Neural cell (in vitro differentiated cells): ENCODE data around the gene DOCK4. TPM values are rescaled to one million over a fixed set of nuclear protein-coding genes. Genes with fewer than 3 reads are reported as not detected.

ENCODE experiments used
- H2AFZ ChIP-seq: fragments of 200-600, 300-800 bp; sonication (generic), shearing (Covaris generic); 2 replicates; pipeline ENCODE4 v1.6.0; 2014; ENCODE audit warnings: low read depth, mild to moderate bottlenecking, antibody characterized with exemption, low read length, moderate library complexity
- H3F3A ChIP-seq: fragments of 200-600 bp; shearing (Covaris generic); 2 replicates; pipeline ENCODE4 v1.6.1; 2016; ENCODE audit warnings: mild to moderate bottlenecking, moderate library complexity, mixed read lengths, antibody characterized with exemption, low read length; ENCODE audit not compliant: insufficient read depth, poor library complexity, severe bottlenecking
- H3K27ac ChIP-seq: fragments of 200-600, 300-800 bp; sonication (generic), shearing (Covaris generic); 2 replicates; pipeline ENCODE4 v1.5.1; 2014; ENCODE audit warnings: mild to moderate bottlenecking, low read length, moderate library complexity
- H3K27me3 ChIP-seq: fragments of 300-800, 200-600 bp; sonication (generic), shearing (Covaris generic); 2 replicates; pipeline ENCODE4 v1.6.0; 2014; ENCODE audit warnings: mild to moderate bottlenecking, low read depth, low read length, moderate library complexity; ENCODE audit not compliant: insufficient read depth
- H3K36me3 ChIP-seq: fragments of 300-800, 200-600 bp; sonication (generic), shearing (Covaris generic); 2 replicates; pipeline ENCODE4 v1.5.1; 2014; ENCODE audit warnings: mild to moderate bottlenecking, antibody characterized with exemption, low read length, moderate library complexity; ENCODE audit not compliant: insufficient read depth
- H3K4me2 ChIP-seq: fragments of 300-800, 200-600 bp; sonication (generic), shearing (Covaris generic); 2 replicates; pipeline ENCODE4 v1.6.0; 2014; ENCODE audit warnings: mild to moderate bottlenecking, low read length
- H3K4me3 ChIP-seq: fragments of 300-800, 200-600 bp; sonication (generic), shearing (Covaris generic); 2 replicates; pipeline ENCODE4 v1.5.1; 2014; ENCODE audit warnings: mild to moderate bottlenecking, low read length, moderate library complexity
- H3K79me2 ChIP-seq: fragments of 200-600 bp; shearing (Covaris generic); replicated peaks from 2 replicates; pipeline ENCODE4 v1.6.0; 2014; ENCODE audit warnings: mild to moderate bottlenecking, low read length, moderate library complexity; ENCODE audit not compliant: insufficient read depth
- H3K9ac ChIP-seq: fragments of 300-800, 200-600 bp; sonication (generic), shearing (Covaris generic); 2 replicates; pipeline ENCODE4 v1.6.1; 2016; ENCODE audit warnings: mild to moderate bottlenecking, low read length, mixed read lengths
- H3K9me2 ChIP-seq: fragments of 200-600 bp; shearing (Covaris generic); 2 replicates; pipeline ENCODE4 v1.6.1; 2016; ENCODE audit warnings: mild to moderate bottlenecking, low read length, mixed read lengths; ENCODE audit not compliant: insufficient read depth
- H3K9me3 ChIP-seq: fragments of 200-600, 300-800 bp; sonication (generic), shearing (Covaris generic); 2 replicates; pipeline ENCODE4 v1.6.1; 2016; ENCODE audit warnings: mild to moderate bottlenecking, mixed run types, low read length, moderate library complexity, mixed read lengths
- H4K20me1 ChIP-seq: fragments of 200-600 bp; shearing (Covaris generic); 2 replicates; pipeline ENCODE4 v1.6.1; 2016; ENCODE audit warnings: mild to moderate bottlenecking, mixed run types; ENCODE audit not compliant: insufficient read depth
- EP300 ChIP-seq: fragments of 450-650 bp; conservative IDR thresholded peaks from 2 replicates; pipeline ENCODE4 v1.6.1; 2014; ENCODE audit warnings: antibody characterized with exemption, mild to moderate bottlenecking, moderate library complexity; ENCODE audit not compliant: poor library complexity, severe bottlenecking
- EZH2 ChIP-seq: fragments of 200-600, 300-800 bp; shearing (Covaris generic), sonication (generic); IDR thresholded peaks from 2 replicates; pipeline ENCODE4 v1.6.1; 2014; ENCODE audit warnings: antibody characterized with exemption, low read length, borderline replicate concordance, mild to moderate bottlenecking; ENCODE audit not compliant: insufficient read depth, poor library complexity, severe bottlenecking
- MXI1 ChIP-seq: fragments of 450-650 bp; conservative IDR thresholded peaks from 2 replicates; pipeline ENCODE4 v1.6.1; 2014; ENCODE audit warnings: antibody characterized with exemption, mild to moderate bottlenecking; ENCODE audit not compliant: poor library complexity, severe bottlenecking
- POLR2AphosphoS5 ChIP-seq: IDR thresholded peaks from 2 replicates; pipeline ENCODE4 v1.6.1; 2012
- RAD21 ChIP-seq: fragments of 450-650 bp; conservative IDR thresholded peaks from 2 replicates; pipeline ENCODE4 v1.6.1; 2014; ENCODE audit warnings: antibody characterized with exemption, mild to moderate bottlenecking, moderate library complexity
- REST ChIP-seq: IDR thresholded peaks from 2 replicates; pipeline ENCODE4 v1.6.1; 2012; ENCODE audit warnings: borderline replicate concordance
- SMC3 ChIP-seq: fragments of 450-650 bp; conservative IDR thresholded peaks from 2 replicates; pipeline ENCODE4 v1.6.1; 2014; ENCODE audit warnings: antibody characterized with exemption, mild to moderate bottlenecking, moderate library complexity; ENCODE audit not compliant: poor library complexity
- TAF1 ChIP-seq: IDR thresholded peaks from 2 replicates; pipeline ENCODE4 v1.6.1; 2012; ENCODE audit warnings: low read depth
- polyA plus RNA-seq: library from polyadenylated mRNA; depleted of rRNA; stranded (reverse); fragments of >200 nt; gene quantifications from 2 replicates; pipeline ENCODE4 v1.2.3, GENCODE V29; 2014
- TF ChIP-seq, protein P1 (sequence below): fragments of 450-650 bp; IDR thresholded peaks from 2 replicates; pipeline ENCODE4 v1.5.1; 2014; ENCODE audit warnings: antibody characterized with exemption, mild to moderate bottlenecking, moderate library complexity; ENCODE audit not compliant: poor library complexity, severe bottlenecking

Gene DOCK4
- polyA plus RNA-seq, 1 donor from 2014 or later = 28.1 TPM

DNA sequence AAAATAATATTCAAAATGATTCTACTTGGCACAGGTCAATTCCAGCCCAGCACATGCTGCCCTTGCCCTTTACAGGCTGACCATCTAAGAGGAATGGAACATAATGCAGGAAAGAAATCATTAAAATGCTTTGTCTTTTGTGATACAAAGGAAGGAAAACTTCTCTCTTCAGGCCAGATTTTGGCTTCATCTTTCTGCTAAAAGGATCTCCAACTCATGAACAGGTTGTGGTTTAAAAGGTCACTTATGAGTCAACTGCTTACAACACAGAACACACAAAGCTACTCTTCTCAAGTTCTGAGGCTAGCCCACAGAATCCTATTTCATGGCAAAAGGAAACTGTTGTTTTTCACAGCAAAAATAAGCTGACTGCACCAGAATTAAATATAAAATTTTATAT lies 197.1 kb downstream of the DOCK4 start:
- Histone ChIP-seq H2AFZ (no peak overlapping the region), H4K20me1 (no peaks in the 10 kb centered on the region), H3K36me3 (no peaks in the 10 kb centered on the region), H3F3A (no peaks in the 10 kb centered on the region), H3K27ac (no peak overlapping the region), H3K4me2 (no peak overlapping the region), H3K9me3 (no peaks in the 10 kb centered on the region), H3K9ac (no peak overlapping the region), H3K9me2 (no peaks in the 10 kb centered on the region), H3K27me3 (no peaks in the 10 kb centered on the region), H3K4me3 (no peak overlapping the region), H3K79me2 (no peaks in the 10 kb centered on the region)
- TF ChIP-seq TAF1 = no peak
- no peak for TF ChIP-seq EZH2
- no peak for TF ChIP-seq SMC3
- TF ChIP-seq, protein P1, sequence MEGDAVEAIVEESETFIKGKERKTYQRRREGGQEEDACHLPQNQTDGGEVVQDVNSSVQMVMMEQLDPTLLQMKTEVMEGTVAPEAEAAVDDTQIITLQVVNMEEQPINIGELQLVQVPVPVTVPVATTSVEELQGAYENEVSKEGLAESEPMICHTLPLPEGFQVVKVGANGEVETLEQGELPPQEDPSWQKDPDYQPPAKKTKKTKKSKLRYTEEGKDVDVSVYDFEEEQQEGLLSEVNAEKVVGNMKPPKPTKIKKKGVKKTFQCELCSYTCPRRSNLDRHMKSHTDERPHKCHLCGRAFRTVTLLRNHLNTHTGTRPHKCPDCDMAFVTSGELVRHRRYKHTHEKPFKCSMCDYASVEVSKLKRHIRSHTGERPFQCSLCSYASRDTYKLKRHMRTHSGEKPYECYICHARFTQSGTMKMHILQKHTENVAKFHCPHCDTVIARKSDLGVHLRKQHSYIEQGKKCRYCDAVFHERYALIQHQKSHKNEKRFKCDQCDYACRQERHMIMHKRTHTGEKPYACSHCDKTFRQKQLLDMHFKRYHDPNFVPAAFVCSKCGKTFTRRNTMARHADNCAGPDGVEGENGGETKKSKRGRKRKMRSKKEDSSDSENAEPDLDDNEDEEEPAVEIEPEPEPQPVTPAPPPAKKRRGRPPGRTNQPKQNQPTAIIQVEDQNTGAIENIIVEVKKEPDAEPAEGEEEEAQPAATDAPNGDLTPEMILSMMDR = no peak
- TF ChIP-seq REST = no peak
- TF ChIP-seq EP300 = no peak
- no peak for TF ChIP-seq POLR2AphosphoS5
- TF ChIP-seq RAD21 = no peak
- no peak for TF ChIP-seq MXI1

DNA sequence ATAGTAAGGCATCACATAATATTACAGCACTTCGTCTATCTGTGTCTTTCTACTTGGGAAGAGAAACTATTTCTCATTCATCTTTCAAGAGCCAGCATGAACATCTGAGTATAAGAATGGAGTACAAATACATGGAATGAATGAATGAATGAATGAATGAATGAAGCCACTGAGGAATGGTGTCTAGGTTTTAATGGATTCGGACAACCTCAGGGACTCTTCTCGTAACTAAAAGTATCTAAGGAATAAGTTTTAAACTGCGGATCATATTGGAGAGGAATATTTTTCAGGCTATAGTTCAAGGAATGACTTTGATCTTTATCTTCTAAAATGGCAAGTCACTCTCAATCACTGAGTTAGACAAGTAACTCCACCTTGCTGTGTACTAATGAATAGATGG lies 199.0 kb downstream of the DOCK4 start:
- Histone ChIP-seq H3K27me3 (no peaks in the 10 kb centered on the region), H3K9ac (no peak overlapping the region), H2AFZ (no peak overlapping the region), H3K4me3 (no peak overlapping the region), H3K79me2 (no peaks in the 10 kb centered on the region), H3K4me2 (no peak overlapping the region), H3K36me3 (no peaks in the 10 kb centered on the region), H3F3A (no peaks in the 10 kb centered on the region), H3K9me3 (no peaks in the 10 kb centered on the region), H4K20me1 (no peaks in the 10 kb centered on the region), H3K27ac (no peak overlapping the region), H3K9me2 (no peaks in the 10 kb centered on the region)
- TF ChIP-seq EP300 = no peak
- no peak for TF ChIP-seq MXI1
- TF ChIP-seq, protein P1 = no peak
- no peak for TF ChIP-seq TAF1
- no peak for TF ChIP-seq SMC3
- no peak for TF ChIP-seq REST
- no peak for TF ChIP-seq EZH2
- no peak for TF ChIP-seq RAD21
- TF ChIP-seq POLR2AphosphoS5 = no peak
